ENCODE results near the gene ZFPM1.
"Not testable (repeated sequence)": the region's sequence is repeated elsewhere in the genome, so short reads cannot be mapped to it uniquely, and the experiment has no call there.

Gene ZFPM1

DNA sequence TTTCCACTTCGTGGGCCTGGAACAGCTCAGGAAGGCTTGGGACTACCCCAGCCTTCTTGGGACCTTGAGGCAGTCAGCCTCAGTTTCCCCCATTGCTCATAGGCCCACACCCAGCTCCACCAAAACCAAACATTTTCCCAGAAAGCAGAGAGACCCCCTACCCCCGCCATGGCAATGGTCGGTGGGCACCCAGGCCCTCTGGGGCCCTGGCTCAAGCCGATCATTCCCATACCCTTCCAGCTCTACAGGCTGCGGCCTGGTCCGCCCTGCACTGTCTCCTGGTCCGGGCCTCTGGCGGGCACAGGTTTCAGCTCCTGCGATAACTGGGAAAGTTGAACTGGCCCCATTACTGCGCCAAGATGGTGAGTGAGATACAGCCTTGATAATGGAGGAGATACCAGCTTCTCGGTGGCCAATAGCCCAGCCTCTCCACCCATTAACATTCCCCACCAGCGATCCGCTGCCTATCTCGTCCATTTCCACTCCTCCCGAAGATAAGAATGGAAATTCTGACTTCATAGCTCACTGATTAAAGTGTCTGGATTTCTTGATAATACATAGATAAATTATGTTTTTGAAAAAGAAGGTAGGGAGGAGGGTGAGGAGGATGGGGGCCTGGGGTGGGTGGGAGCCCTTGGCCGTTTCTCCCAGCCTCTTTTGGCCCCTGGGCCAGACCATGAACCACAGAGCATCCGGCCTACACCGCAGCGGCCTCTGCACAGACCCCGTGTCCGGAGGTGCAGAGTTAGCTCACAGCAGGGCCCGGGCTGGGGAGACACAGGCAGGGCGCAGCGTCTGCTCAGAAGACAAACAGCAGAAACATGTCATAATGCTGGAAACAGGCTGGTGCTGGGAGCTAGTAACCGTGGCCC lies 11.6 kb downstream of the ZFPM1 start:
- in situ Hi-C loops (cut with MboI; ENCODE audit: low sequenced_read_pairs), result no loop called here

DNA sequence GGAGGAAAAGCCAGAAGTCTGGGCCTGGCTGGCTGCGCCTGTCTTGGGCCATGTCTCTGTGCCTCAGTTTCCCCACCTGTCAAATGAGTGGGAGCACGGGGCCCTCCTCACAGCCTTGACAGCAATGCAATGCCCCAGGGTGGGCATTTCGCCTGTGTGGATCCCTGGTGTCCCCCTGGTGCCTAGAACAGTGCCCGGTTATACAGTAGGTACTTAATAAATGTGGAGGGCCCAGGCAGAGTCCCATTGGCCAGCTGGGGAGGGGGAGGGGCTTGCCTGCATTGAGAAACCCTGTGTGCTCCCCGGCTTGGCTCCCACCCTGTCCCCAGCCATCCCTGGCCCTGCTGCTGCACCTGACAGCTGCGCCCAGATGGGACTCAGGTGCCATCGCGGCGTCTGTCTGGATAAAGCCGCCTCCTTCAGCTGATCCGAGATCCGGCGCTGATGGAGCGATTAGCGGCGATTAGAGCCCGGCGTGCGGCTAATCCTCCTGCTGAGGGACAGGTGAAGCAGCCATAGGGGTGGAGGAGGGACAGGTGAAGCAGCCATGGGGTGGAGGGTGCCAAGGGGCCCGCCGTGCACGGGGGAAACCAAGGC lies 12.4 kb downstream of the ZFPM1 start:
- in situ Hi-C loops (cut with MboI; ENCODE audit: low sequenced_read_pairs), result no loop called here

DNA sequence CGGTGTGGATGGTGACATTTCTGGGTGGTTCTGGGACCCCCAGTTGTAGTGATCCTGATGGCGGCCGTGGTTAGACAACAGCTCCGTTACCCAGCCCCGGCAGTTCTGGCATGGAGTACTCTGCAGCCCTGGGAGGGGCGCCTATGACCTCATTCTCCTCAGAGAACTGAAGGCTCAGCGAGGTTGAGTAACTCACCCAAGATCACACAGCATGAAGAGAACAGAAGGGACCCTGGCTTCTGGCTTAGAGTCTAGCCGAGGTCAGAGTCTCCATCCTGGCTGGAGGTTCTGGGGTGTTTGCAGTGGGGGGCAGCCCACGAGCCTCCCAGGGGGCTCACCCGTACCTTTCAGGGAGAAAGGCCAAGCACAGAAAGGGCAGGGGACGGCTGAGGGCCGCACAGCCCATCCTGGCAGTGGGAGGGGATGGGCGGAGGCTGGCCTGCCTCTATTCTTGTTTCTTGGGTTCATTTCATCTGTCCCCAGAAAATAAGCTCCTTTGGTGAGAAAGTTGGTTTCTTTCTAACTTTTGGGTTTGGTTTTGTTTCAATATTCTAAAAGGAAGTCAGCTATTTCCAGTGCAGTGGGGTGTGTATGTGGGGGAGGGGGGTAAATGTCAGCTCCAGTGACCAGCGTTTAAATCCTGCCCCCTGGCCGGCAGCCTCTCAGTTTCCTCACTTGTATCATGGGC lies 13.2 kb downstream of the ZFPM1 start:
- in situ Hi-C loops (cut with MboI; ENCODE audit: low sequenced_read_pairs), result no loop called here

DNA sequence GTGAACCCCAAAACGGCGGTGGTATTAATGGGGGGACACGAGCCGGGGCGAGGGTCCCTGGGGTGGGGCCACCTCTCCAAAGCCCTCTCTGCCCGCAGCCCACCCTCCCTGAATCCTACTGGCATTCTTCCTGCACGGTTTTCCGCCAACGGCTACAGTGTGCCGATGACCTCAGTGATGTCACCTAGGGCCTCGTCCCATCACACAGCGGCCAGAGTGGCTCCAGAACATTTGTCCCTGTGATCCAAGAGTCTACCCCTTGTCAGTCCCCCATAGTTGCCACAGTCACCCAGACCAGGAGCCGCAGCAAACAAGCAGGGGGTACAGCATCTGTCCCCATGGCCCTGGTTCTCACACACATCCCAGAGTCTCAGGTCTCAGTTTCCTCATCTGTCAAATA lies 13.9 kb downstream of the ZFPM1 start:
- in situ Hi-C loops (cut with MboI; ENCODE audit: low sequenced_read_pairs), result no loop called here

DNA sequence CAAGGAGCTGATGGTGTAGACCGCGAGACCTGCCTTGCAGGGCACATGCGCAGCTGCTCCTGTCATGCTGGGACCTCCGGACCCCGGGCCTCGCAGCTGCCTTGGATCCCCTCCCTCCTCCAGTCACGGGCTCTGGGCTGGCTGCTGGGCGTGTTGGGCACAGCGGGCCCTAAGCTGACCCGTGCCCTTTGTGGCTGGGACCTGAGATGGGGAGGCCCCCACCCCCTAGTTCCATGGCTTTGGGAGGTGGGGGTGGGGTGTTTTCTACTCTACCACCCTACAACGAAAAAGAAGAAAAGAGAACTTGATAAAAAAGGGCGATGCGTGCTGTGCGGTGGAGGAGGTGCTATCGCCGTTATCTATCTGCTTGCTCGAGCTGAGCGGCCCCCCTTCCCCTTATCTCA lies 14.5 kb downstream of the ZFPM1 start:
- in situ Hi-C loops (cut with MboI; ENCODE audit: low sequenced_read_pairs), result no loop called here

DNA sequence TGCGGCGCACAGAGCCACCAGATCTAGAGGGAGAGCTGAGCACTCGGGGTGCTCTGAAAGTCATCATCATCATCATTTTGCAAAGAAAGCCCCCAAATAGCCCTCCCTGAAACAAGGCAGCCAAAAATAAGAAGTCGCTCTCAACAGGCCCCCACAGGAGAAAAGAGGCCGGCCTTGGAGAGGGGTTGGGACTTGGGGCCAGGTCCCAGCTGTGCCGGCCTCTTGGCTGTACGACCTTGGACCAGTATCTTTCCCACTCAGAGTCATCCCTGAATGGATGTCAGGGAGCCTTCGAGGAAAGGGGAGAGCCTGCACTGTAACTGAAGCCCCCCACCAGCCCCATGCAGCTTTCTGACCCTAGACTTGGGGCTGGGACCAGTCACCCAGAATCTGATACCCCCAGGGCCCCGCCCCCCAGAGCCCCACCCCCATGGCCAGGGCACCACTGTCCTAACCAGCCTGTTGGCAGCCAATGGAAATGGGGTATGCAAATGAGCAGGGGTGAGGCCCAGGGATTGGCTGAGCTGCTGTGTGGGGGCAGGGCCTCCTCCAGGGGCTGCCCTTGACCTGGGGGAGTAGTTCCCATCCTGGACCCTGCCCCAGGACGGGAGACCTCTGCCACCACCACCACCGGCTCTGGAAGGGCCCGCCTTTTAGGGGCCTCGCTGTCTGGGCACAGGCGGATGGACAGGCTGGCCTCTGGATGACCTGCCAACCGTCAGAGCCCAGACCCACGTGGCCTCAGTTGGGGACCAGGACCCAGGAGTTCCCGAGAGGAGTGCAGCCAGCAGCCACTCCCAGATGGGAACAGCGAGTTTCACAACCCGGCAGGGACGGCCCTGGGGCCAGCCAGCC lies 15.4 kb downstream of the ZFPM1 start:
- in situ Hi-C loops (cut with MboI; ENCODE audit: low sequenced_read_pairs), result no loop called here

DNA sequence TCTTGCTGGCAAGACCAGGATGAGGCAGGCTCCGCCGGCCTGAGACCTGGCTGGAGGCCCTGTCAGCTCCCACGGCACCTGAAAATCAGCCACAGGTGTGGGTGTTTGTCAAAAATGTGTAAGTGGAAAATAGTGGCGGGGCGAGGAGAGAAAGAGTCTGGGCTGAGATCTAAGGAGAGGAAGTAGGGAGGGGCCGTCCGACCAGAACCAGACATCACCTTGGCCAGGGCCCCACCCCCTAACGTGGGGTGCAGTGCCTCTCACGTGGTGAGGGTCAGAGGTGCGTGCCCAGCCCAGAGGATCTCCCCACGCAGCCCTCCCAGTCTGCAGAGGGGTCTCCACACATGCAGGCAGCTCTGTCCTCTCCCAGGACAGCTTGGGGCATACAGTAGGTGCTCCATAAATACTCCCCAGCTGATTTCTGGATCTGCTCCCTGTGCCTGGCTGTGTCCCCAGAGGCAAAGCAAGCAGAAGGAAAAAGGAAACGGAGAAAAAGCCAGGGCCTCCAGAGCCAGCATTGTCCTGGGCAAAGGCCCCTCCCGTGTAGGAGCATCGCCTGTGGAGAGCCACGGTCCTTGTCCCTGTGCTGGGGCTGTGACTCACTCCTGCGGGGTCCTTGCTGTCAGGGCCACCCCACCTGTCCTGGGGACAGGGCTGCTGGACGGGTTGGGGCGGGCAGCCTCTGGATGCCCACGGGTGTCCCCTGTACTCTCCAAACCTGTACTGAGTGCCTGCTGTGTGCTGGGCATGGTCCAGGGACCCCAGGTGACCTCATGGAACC lies 16.7 kb downstream of the ZFPM1 start:
- in situ Hi-C loops (cut with MboI; ENCODE audit: low sequenced_read_pairs), result no loop called here

DNA sequence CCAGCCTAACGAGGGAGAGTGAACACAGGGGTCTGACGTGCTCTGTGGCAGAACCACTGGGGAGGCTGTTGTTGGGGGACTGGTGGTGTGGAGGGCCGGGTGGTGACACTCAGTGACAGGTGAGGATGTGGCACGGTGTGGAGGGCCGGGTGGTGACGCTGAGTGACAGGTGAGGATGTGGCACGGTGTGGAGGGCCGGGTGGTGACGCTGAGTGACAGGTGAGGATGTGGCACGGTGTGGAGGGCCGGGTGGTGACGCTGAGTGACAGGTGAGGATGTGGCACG lies 17.3 kb downstream of the ZFPM1 start:
- in situ Hi-C loops (cut with MboI; ENCODE audit: low sequenced_read_pairs), result not testable (repeated sequence)

DNA sequence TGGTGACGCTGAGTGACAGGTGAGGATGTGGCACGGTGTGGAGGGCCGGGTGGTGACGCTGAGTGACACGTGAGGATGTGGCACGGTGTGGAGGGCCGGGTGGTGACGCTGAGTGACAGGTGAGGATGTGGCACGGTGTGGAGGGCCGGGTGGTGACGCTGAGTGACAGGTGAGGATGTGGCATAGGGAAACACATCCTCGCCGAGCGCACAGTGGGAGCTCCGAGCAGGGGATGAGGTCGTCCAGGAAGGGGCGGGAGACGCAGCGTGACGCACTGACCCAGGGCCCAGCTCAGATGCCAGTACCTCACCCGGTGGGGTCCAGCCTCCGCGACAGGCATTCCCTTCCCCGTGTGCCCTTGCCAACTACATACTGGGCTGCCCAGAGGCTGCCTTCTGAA lies 17.6 kb downstream of the ZFPM1 start:
- in situ Hi-C loops (cut with MboI; ENCODE audit: low sequenced_read_pairs), result not testable (repeated sequence)

DNA sequence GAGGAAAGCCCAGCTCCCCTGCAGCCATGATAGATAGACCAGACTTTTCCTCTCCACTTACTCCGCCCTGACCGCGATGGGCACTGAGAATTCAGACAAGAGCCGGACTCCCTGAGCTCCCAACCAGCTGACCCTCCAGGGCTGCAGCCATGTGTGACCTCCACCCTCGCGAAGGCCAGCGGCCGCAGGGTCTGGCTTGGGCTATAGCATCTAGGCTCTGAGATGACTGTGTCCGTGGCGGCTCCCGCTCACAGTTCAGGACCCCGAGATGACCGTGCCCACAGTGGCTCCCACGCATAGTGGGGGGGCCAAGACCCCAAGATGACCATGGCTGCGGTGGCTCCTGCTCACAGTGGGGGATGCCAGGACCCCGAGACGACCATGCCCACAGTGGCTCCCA lies 18.0 kb downstream of the ZFPM1 start:
- in situ Hi-C loops (cut with MboI; ENCODE audit: low sequenced_read_pairs), result no loop called here

DNA sequence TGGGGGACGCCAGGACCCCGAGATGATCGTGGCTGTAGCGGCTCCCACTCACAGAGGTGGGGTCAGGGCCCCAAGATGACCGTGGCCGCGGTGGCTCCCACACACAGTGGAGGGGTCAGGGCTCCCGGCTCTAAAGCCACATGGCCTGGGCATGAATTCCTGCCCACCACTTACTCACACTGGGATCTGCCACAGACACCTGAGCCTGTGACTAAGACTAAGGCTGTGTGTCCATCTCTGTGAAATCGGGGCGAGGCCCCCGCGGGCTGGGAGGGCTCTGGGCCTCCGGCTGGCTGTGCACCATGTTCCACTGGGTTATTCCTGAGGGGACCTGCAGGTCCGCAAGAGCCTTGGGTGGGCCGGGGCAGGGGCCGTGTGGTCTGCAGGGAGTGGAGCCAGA lies 18.5 kb downstream of the ZFPM1 start:
- in situ Hi-C loops (cut with MboI; ENCODE audit: low sequenced_read_pairs), result no loop called here

DNA sequence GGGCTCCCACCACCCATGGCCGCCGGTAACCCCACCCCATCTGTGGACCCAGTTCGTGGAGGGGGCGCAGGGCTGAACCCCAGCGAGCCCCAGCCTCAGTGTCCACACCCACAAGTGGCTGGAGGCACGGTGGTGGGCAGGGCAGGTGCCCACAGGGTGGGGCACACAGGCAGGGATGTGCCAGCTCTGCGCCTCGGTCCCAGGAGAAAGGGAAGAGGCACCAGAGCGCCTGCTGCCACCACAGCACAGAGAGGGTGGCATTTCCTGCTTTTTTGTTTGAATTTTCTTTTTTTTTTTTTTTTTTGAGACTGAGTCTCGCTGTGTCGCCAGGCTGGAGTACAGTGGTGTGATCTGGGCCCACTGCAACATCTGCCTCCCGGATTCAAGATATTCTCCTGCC lies 19.0 kb downstream of the ZFPM1 start:
- in situ Hi-C loops (cut with MboI; ENCODE audit: low sequenced_read_pairs), result no loop called here

DNA sequence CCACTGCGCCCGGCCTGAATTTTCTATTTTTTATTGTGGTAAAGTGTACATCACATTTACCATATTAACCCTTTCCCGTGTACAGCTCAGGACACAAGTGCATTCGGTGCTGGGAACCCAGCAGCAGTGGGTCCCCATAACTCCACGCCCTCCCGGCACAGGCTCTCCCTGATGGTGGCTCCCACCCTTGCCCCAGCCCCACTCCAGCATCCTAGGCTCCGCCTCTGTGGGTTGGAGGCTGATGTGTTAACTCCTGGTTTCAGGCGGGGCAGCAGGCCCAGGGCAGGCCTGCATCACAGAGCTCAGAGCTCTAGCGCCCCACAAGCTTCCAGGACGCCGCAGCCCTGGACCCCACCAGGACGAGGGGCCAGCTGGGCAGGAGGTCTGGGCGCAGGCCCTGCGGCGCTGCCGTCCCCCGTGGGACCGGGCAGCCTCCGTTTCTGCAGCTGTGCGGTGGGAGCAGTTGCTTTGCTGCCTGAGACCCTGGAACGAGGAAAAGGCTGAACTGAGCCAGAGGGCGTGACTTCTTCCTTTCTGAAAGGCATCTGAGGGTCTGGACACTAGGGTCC lies 19.6 kb downstream of the ZFPM1 start:
- in situ Hi-C loops (cut with MboI; ENCODE audit: low sequenced_read_pairs), result no loop called here

DNA sequence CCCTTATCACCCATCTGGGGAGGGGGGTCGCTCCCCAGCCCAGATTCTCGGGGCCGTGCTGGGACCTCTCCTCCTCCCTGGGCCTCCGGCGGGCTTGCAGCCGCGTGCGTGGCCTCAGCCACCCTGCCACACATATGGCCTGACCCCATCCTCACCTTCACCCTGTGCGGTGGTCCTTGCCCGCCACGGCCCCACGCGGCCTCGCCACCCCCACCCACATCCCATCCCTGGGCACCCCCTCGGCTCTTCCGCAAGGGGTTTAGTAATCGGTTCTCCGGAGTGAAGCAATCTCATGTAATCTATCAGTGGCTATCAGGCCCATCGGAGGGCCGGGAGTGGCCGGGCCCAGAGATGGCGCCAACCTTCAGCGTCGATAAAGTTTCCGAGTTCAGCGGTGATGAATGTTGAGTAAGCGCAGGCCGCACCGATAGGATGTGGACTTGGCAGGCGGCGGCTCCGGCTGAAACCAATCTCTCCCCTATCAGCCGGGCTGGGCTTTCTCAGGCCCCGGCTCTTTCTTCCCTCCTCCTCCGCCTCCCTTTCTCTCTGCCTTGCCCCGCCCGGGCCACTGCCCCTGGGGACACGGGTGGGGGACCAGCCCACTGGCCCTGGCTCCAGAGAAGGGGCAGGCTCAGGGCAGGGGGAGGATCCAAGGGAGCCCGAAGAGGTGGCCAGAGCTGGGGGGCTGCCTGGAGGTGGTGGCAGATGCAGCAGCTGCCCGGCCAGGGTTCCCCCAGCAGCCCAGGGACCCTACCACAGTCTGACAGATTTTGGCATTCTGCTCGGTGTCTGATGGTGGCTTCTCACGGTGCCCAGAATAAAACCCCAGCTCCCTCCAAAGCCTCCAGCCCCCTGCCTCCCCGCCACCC lies 20.8 kb downstream of the ZFPM1 start:
- in situ Hi-C loops (cut with MboI; ENCODE audit: low sequenced_read_pairs), result no loop called here

DNA sequence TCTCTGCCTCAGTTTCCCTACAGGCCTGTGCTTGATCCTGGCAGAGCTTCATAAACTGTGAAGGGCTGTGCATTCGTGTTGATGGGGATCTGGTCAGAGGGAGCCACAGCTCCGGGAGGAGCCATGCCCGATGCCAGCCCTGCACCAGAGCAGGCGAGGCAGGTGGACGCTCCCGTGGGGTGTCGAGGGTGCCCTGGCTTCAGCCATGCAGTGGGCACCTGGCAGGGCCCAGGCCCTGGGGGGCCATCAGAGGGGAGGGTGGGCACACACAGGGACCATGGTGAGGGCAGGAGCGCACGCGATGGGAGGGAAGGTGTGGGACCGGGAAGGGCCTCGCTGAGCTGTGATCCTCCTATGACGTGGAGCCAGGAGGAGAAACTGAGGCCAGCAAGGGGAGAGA lies 22.0 kb downstream of the ZFPM1 start:
- in situ Hi-C loops (cut with MboI; ENCODE audit: low sequenced_read_pairs), result no loop called here

DNA sequence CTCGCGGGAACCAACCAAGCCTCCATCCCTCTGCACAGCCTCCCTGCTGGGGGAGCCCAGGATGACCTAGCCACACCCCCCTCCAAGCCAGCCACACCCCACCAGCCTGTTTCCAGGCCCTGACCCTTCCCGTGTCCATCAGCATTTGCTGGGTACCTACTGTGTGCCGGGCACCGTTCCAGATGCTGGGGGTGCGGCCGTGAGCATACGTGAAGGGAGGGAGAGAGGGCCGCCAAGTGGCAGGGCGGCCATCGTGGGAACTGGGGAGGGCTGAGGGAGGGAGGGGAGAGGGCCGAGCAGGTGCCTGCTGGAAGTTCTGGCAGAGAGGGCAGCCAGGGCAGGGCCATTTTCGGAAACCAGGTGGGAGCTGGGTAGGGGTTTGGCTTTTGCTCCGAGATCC lies 23.1 kb downstream of the ZFPM1 start:
- in situ Hi-C loops (cut with MboI; ENCODE audit: low sequenced_read_pairs), result no loop called here

DNA sequence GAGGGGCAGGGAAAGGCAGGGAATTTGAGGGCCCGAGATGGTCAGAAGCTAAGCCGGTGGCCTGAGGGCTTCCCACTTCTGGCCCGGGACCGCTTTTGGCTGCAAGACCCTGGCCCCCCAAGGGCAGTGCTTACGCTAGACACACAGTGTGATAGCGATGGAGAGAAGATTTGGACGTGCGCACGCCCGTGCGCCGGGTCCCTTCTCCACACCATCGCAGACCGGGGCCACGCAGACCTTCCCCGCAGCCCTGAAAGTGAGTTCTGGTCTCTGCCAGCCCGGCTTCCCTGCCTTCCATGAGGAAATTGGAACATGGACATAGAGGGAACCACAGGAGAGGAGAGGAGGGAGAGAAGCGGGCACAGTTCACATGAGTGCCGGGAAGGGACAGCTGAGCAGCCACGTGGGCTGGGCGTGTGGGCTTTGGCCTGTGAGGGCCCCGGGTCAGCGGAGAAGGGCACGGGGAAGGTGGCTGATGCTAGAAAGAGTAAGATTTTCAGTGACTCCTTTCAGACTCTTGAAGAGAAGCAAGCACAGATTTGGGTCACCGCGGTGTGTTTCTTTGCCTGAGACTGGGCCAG lies 23.8 kb downstream of the ZFPM1 start:
- in situ Hi-C loops (cut with MboI; ENCODE audit: low sequenced_read_pairs), result no loop called here

DNA sequence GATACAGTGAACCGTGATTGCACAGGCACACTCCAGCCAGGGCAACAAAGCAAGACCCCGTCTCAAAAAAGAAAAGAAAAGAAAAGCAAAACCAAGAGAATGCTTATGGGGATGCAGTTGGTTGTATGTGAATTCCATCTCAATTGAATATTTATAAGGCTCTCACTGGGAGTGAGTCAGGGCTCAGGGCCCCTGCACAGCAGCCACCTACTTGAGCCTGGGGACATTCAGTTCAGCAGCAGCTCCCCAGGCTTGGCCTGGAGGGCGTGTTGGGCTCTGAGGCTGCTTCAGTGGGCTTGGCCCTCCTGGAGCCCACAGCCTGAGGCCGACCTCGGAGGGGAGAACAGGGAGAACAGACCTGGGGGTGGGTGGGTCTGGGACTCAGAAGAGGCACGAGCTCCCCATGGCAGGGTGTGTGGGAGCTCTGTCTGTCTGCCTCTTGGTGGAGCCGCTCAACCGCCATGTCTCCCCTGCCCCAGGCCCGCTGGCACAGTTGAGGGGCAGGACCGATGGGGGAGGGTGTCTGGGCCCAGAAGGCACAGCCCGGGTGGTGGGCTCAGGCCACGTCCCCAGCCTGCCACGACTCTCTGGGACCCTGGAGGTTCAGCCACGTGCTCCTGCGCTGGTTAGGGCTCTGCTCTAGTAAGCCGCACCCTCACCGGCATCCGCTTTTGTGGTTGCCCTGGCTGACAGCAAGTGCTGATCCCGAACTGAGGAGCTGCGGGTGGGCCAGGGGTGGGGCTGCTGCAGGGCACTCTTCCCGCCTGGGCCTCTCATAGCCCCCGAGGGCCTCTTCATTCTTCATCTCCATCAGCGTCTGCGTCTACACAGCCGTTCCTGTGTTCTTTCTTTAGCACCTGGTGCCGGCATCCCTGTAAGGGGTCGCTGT lies 24.8 kb downstream of the ZFPM1 start:
- in situ Hi-C loops (cut with MboI; ENCODE audit: low sequenced_read_pairs), result no loop called here
